ENCODE results near the gene CUZD1. TPM values are rescaled to one million over a fixed set of nuclear protein-coding genes. Genes with fewer than 3 reads are reported as not detected.

CUZD1 gene
- polyA plus RNA-seq, 1 of the 3 experiments (the other 2 are of a cell fraction), result 0.89 TPM

- CTCF ChIA-PET, result no interaction called here
- Histone ChIP-seq H3K4me2 (peak within 1 kb of the TSS; percentile 89), H3K9ac (peak within 1 kb of the TSS; percentile 67), H3K4me1 (ENCODE audit: control insufficient read depth in 1 of 2, insufficient read depth in 2 of 2, low read depth in 1 of 2, low read length in 1 of 2) (peaks cover 0 to 12% of the 10 kb centered on the region in 2 experiments; a peak in 2 of 4 replicates), H2AFZ (ENCODE audit: low read depth) (peak within 1 kb of the TSS; percentile 85; the same call in 1 of the 2 replicates), H4K20me1 (ENCODE audit: insufficient read depth) (no peaks in the 10 kb centered on the region), H3K9me3 (no peaks in the 10 kb centered on the region), H3K4me3 (ENCODE audit: low read depth in 2 of 2, low read length in 1 of 2) (peak within 1 kb of the TSS; percentile 63 to 66), H3K36me3 (replicated peaks in 1 of 2; ENCODE audit: control insufficient read depth in 1 of 2, insufficient read depth in 2 of 2, low read length in 1 of 2) (no peaks in the 10 kb centered on the region), H3F3A (replicated peaks; ENCODE audit: insufficient read depth) (no peaks in the 10 kb centered on the region), H3K27me3 (ENCODE audit: insufficient read depth) (no peaks in the 10 kb centered on the region), H3K79me2 (ENCODE audit: insufficient read depth) (peaks cover 44% of the 10 kb centered on the region), H3K9me2 (no peaks in the 10 kb centered on the region), H3K27ac (ENCODE audit: low read depth in 2 of 2, low read length in 1 of 2) (peak within 1 kb of the TSS; percentile 57 to 79)
- POLR2A ChIA-PET, result no interaction called here
- WGBS (ENCODE audit: low lambda C conversion rate), result 22% methylated on average over 48 of the region's 95 CpGs
- peak; percentile 94 for DNase-seq
- TF ChIP-seq IRF3 (IDR thresholded peaks at IDR 0.05; ENCODE audit: low read depth, low read length) (no peak), TEAD4 (IDR thresholded peaks at IDR 0.05; ENCODE audit: borderline replicate concordance, insufficient read depth) (no peak), TAF1 (IDR thresholded peaks at IDR 0.05; ENCODE audit: borderline replicate concordance, low read depth, low read length) (no peak), RFX5 (IDR thresholded peaks at IDR 0.05; ENCODE audit: low read length) (no peak), RCOR1 (IDR thresholded peaks at IDR 0.05; ENCODE audit: low read length) (no peak), SMC3 (IDR thresholded peaks at IDR 0.05; ENCODE audit: low read depth, low read length) (no peak), POLR2AphosphoS5 (IDR thresholded peaks at IDR 0.05; ENCODE audit: low read depth, low read length) (no peak), EP300 (IDR thresholded peaks at IDR 0.05; ENCODE audit: borderline replicate concordance in 1 of 2, low read depth in 1 of 2, low read length in 1 of 2) (no peak), FOXM1 (IDR thresholded peaks at IDR 0.05; ENCODE audit: low read depth) (no peak), GATA2 (CRISPR knock-in tag; IDR thresholded peaks at IDR 0.05) (no peak), MXI1 (IDR thresholded peaks at IDR 0.05; ENCODE audit: low read depth, low read length) (peak; percentile 94), YY1 (IDR thresholded peaks at IDR 0.05; ENCODE audit: low read depth) (no peak), NRF1 (IDR thresholded peaks at IDR 0.05; ENCODE audit: low read depth, low read length) (peak; percentile 100), TCF12 (IDR thresholded peaks at IDR 0.05) (no peak), MAX (IDR thresholded peaks at IDR 0.05; ENCODE audit: low read depth) (peak; percentile 91), JUND (IDR thresholded peaks at IDR 0.05) (no peak), RXRA (IDR thresholded peaks at IDR 0.05; ENCODE audit: borderline replicate concordance, low read depth) (no peak), RAD21 (IDR thresholded peaks at IDR 0.05; ENCODE audit: low read length) (no peak), EZH2phosphoT487 (IDR thresholded peaks at IDR 0.05; ENCODE audit: borderline replicate concordance, low read depth) (no peak), ELF1 (IDR thresholded peaks at IDR 0.05) (no peak), FOSL2 (IDR thresholded peaks at IDR 0.05; ENCODE audit: borderline replicate concordance, low read depth) (no peak), NFIC (IDR thresholded peaks at IDR 0.05; ENCODE audit: borderline replicate concordance) (no peak), GABPA (IDR thresholded peaks at IDR 0.05; ENCODE audit: low read depth) (no peak), FOXJ3 (CRISPR knock-in tag; IDR thresholded peaks at IDR 0.05) (0 out of 2 replicates have a peak, but pooled peaks have one; percentile 5)
- TF ChIP-seq, protein P1, sequence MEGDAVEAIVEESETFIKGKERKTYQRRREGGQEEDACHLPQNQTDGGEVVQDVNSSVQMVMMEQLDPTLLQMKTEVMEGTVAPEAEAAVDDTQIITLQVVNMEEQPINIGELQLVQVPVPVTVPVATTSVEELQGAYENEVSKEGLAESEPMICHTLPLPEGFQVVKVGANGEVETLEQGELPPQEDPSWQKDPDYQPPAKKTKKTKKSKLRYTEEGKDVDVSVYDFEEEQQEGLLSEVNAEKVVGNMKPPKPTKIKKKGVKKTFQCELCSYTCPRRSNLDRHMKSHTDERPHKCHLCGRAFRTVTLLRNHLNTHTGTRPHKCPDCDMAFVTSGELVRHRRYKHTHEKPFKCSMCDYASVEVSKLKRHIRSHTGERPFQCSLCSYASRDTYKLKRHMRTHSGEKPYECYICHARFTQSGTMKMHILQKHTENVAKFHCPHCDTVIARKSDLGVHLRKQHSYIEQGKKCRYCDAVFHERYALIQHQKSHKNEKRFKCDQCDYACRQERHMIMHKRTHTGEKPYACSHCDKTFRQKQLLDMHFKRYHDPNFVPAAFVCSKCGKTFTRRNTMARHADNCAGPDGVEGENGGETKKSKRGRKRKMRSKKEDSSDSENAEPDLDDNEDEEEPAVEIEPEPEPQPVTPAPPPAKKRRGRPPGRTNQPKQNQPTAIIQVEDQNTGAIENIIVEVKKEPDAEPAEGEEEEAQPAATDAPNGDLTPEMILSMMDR (IDR thresholded peaks at IDR 0.05), result no peak
- TF ChIP-seq, protein P2, sequence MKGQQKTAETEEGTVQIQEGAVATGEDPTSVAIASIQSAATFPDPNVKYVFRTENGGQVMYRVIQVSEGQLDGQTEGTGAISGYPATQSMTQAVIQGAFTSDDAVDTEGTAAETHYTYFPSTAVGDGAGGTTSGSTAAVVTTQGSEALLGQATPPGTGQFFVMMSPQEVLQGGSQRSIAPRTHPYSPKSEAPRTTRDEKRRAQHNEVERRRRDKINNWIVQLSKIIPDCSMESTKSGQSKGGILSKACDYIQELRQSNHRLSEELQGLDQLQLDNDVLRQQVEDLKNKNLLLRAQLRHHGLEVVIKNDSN (IDR thresholded peaks at IDR 0.05; ENCODE audit: borderline replicate concordance, low read depth), result no peak
- TF ChIP-seq, protein P3, sequence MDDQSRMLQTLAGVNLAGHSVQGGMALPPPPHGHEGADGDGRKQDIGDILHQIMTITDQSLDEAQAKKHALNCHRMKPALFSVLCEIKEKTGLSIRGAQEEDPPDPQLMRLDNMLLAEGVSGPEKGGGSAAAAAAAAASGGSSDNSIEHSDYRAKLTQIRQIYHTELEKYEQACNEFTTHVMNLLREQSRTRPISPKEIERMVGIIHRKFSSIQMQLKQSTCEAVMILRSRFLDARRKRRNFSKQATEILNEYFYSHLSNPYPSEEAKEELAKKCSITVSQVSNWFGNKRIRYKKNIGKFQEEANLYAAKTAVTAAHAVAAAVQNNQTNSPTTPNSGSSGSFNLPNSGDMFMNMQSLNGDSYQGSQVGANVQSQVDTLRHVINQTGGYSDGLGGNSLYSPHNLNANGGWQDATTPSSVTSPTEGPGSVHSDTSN (IDR thresholded peaks at IDR 0.05), result no peak
Measured at GRCh38 chr10:122879339-122880273, 33.9 kb upstream of the CUZD1 start, which contains the start of gene FAM24B. FAM24B (minus strand) TSS chr10:122879581; CDS start chr10:122850515, 29,066 bp downstream.

Data from SK-N-SH (cell line).